Measurements from ENCODE around the gene OGDH.
"Not testable (repeated sequence)": the region's sequence is repeated elsewhere in the genome, so short reads cannot be mapped to it uniquely, and the experiment has no call there.

Gene OGDH

GRCh38 chr7:44561962-44562621 lies 44.3 kb upstream of the OGDH start:
- Histone ChIP-seq H3K27ac (ENCODE audit: poor library complexity, severe bottlenecking) (no peak overlapping the region), H3K36me3 (ENCODE audit: low read depth) (peaks cover 27% of the 10 kb centered on the region), H3K27me3 (ENCODE audit: insufficient read depth, poor library complexity, severe bottlenecking) (no peaks in the 10 kb centered on the region), H3K4me1 (ENCODE audit: insufficient read depth, poor library complexity, severe bottlenecking) (peaks cover 6% of the 10 kb centered on the region), H3K9me3 (ENCODE audit: severe bottlenecking) (no peaks in the 10 kb centered on the region), H3K4me3 (ENCODE audit: severe bottlenecking) (no peak overlapping the region)
- TF ChIP-seq, protein P1, sequence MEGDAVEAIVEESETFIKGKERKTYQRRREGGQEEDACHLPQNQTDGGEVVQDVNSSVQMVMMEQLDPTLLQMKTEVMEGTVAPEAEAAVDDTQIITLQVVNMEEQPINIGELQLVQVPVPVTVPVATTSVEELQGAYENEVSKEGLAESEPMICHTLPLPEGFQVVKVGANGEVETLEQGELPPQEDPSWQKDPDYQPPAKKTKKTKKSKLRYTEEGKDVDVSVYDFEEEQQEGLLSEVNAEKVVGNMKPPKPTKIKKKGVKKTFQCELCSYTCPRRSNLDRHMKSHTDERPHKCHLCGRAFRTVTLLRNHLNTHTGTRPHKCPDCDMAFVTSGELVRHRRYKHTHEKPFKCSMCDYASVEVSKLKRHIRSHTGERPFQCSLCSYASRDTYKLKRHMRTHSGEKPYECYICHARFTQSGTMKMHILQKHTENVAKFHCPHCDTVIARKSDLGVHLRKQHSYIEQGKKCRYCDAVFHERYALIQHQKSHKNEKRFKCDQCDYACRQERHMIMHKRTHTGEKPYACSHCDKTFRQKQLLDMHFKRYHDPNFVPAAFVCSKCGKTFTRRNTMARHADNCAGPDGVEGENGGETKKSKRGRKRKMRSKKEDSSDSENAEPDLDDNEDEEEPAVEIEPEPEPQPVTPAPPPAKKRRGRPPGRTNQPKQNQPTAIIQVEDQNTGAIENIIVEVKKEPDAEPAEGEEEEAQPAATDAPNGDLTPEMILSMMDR (IDR thresholded peaks at IDR 0.05; ENCODE audit: poor library complexity, severe bottlenecking), result no peak
- ATAC-seq (ENCODE audit: low read depth) (peak; percentile 54), DNase-seq (ENCODE audit: low spot score) (no peak)

DNA sequence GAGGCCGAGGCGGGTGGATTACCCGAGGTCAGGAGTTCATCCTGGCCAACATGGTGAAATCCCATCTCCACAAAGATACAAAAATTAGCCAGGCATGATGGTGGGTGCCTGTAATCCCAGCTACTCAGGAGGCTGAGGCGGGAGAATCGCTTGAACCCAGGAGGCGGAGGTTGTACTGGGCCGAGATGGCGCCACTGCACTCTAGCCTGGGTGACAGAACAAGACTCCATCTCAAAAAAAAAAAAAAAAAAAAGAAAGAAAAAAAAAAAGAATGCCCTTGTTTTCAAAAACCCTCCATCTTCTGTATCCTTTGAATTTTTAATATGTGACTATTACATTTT lies 43.8 kb upstream of the OGDH start:
- H3K9me3 ChIP-seq (ENCODE audit: severe bottlenecking); H3K4me1 ChIP-seq (ENCODE audit: insufficient read depth, poor library complexity, severe bottlenecking); H3K27ac ChIP-seq (ENCODE audit: poor library complexity, severe bottlenecking); DNase-seq (ENCODE audit: low spot score); ATAC-seq (ENCODE audit: low read depth); H3K4me3 ChIP-seq (ENCODE audit: severe bottlenecking); H3K27me3 ChIP-seq (ENCODE audit: insufficient read depth, poor library complexity, severe bottlenecking): not testable (repeated sequence)
- H3K36me3 ChIP-seq (ENCODE audit: low read depth), result peaks cover 32% of the 10 kb centered on the region

GRCh38 chr7:44563171-44563679 lies 43.2 kb upstream of the OGDH start:
- H3K4me1 ChIP-seq (ENCODE audit: insufficient read depth, poor library complexity, severe bottlenecking), result peaks cover 6% of the 10 kb centered on the region
- TF ChIP-seq, protein P1 (IDR thresholded peaks at IDR 0.05; ENCODE audit: poor library complexity, severe bottlenecking), result no peak
- no peak overlapping the region for H3K4me3 ChIP-seq (ENCODE audit: severe bottlenecking)
- H3K36me3 ChIP-seq (ENCODE audit: low read depth), result peaks cover 38% of the 10 kb centered on the region
- DNase-seq (ENCODE audit: low spot score) (no peak), ATAC-seq (ENCODE audit: low read depth) (no peak)
- no peaks in the 10 kb centered on the region for H3K9me3 ChIP-seq (ENCODE audit: severe bottlenecking)
- H3K27me3 ChIP-seq (ENCODE audit: insufficient read depth, poor library complexity, severe bottlenecking), result no peaks in the 10 kb centered on the region
- H3K27ac ChIP-seq (ENCODE audit: poor library complexity, severe bottlenecking), result no peak overlapping the region

DNA sequence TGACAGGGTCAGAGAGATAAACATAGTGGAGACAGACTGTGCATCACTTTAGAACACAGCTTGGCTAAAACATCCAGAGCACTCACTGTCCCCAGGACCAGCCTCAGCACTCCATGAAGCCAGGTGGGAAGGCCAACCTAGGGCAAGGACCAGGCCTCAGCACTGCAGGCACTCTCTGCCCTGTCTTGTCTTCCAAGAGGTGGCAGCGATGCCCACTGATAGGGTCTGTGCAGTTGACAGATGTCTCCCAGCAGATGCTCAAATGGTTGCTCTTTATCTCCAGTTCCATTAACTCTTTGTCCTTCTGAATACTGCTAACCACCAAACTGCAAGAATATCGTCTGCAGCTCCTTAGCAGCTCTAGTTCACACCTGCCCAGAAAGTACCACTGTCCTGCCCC lies 41.8 kb upstream of the OGDH start:
- H3K4me1 ChIP-seq (ENCODE audit: insufficient read depth, poor library complexity, severe bottlenecking), result peaks cover 6% of the 10 kb centered on the region
- no peak overlapping the region for H3K27ac ChIP-seq (ENCODE audit: poor library complexity, severe bottlenecking)
- peaks cover 52% of the 10 kb centered on the region for H3K36me3 ChIP-seq (ENCODE audit: low read depth)
- H3K4me3 ChIP-seq (ENCODE audit: severe bottlenecking), result no peak overlapping the region
- no peak for ATAC-seq (ENCODE audit: low read depth)
- H3K27me3 ChIP-seq (ENCODE audit: insufficient read depth, poor library complexity, severe bottlenecking), result no peaks in the 10 kb centered on the region
- TF ChIP-seq, protein P1 (IDR thresholded peaks at IDR 0.05; ENCODE audit: poor library complexity, severe bottlenecking), result no peak
- DNase-seq (ENCODE audit: low spot score), result no peak
- no peaks in the 10 kb centered on the region for H3K9me3 ChIP-seq (ENCODE audit: severe bottlenecking)

DNA sequence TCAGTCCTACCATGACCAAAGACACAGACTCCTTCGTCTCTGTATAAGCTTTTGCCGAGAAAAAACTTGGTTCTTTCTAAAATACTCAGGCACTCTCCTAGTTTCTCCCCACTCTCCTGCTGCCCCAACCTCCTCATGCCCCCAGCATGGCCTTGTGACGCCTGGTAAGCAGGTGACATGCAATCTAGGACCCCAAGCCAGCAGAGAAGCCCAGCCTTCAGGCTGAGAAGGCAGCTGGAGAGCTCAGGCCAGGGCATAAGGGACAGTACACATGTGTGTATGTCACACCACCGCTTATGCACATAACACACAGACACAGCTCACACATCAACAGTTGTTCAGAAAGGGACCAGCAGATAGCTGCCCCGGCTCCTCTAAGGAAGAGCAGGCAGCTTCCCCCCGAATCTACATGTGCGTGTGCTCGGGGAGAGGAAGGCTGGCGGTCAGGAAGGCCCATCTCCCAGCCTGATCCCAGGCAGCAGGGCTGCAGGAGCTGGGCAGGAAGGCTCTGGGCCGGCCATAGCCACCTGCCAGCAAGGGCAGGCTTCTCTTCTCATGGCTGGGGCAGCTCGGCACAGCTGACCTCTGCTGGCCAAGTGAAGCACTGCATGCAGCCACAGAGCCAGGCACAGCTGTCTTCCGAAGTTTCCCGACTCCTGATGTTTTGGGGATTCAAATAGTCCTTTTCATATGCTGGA lies 41.2 kb upstream of the OGDH start:
- Histone ChIP-seq H3K9me3 (ENCODE audit: severe bottlenecking) (no peaks in the 10 kb centered on the region), H3K4me3 (ENCODE audit: severe bottlenecking) (no peak overlapping the region), H3K36me3 (ENCODE audit: low read depth) (peaks cover 58% of the 10 kb centered on the region), H3K27me3 (ENCODE audit: insufficient read depth, poor library complexity, severe bottlenecking) (no peaks in the 10 kb centered on the region), H3K27ac (ENCODE audit: poor library complexity, severe bottlenecking) (no peak overlapping the region), H3K4me1 (ENCODE audit: insufficient read depth, poor library complexity, severe bottlenecking) (peaks cover 6% of the 10 kb centered on the region)
- DNase-seq (ENCODE audit: low spot score) (no peak), ATAC-seq (ENCODE audit: low read depth) (peak; percentile 71)
- TF ChIP-seq, protein P1 (IDR thresholded peaks at IDR 0.05; ENCODE audit: poor library complexity, severe bottlenecking), result peak; percentile 95
